8988T (cell line): ENCODE data around the gene SNAI3.
A peak's percentile ranks its signal among the peaks of the same experiment; 100 is the strongest.

ENCODE experiments used
- DNase-seq: peaks from one replicate; pipeline ENCODE4 v3.0.0; 2011

The SNAI3 gene

DNA sequence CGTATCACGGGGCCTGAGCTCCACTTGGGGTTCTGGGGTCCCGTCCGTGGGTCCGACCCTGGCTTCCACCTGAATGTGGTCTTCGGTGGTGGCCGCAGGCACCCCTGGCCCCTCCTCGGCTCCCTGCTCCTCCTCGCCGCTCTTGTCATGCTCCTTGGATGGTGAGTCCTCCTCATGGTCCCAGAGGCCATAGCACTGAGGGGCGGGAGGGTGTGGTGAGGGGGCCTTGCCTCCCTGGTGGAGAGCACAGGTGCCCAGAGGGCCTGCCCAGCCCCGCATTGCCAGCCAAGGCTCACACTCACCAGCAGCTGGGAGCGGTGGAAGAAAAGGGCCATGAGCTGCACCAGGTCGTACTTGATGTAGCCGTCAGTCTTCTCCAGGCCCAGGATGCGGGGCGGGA is 34.9 kb upstream of the SNAI3 start:
- DNase-seq = no peak

DNA sequence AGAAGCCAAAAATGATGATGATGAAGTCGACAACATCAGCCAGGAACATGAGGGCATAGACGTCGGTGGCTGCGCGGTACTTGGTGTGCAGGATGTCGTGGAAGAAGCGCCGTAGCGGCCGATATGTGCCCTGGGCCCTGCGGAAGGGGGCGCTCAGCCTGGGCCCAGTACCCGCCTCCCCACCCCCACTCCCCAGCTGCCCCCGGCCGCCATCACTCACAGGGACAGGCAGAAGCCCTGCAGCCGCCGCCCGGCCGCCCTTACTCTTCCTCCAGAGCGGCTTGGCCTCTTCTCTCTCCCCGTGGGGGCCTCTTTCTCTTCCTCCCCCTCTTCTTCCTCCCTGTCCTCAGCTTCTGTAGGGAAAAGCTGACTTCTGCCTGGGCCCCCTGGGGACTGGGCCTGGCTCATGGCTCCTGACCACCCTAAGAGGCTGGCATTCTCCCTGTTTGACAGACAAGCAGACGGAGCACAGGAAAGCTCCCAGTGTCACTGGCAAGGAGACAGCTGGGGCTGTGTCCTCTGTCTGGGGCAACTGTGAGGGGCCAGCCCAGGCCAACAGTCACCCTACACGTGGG is 34.2 kb upstream of the SNAI3 start:
- no peak for DNase-seq

GRCh38 chr16:88719933-88720296 is 33.6 kb upstream of the SNAI3 start:
- DNase-seq = no peak

DNA sequence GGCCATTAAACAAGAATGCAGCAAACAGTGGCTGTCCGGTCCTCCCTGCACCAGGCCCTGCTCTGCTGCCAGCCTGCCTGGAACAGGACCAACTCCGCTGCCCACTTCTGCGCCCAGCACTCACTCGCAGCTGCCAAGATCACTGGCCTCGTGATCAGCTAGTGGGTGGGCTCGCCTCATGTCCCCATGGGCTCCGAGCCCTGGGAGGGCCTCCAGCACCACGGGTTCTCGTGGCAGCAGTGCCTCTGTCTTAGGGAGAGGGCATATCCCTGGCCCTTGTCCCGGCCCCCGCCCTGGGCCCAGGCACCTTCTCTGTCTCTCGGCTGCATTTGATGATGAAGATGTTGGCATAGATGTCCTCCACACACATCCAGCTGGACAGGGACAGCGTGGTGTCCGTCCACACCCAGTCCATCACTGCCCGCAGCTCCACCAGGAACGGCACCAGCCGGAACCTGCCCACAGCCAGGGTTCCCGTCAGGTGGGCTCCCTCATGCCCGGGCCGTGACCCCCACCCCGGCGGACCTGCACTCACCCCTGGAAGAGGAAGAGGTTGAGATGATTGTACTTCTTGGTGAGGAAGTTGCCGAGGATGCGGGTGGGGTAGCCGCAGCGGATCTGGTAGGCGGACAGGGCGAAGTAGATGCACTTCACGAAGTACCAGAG is 33.1 kb upstream of the SNAI3 start:
- no peak for DNase-seq

- DNase-seq = no peak
Observed at GRCh38 chr16:88718178-88718577, 31.9 kb upstream of the SNAI3 start.

GRCh38 chr16:88716601-88717001 is 30.3 kb upstream of the SNAI3 start:
- DNase-seq = no peak

GRCh38 chr16:88716201-88716600 is 29.9 kb upstream of the SNAI3 start:
- no peak for DNase-seq

DNA sequence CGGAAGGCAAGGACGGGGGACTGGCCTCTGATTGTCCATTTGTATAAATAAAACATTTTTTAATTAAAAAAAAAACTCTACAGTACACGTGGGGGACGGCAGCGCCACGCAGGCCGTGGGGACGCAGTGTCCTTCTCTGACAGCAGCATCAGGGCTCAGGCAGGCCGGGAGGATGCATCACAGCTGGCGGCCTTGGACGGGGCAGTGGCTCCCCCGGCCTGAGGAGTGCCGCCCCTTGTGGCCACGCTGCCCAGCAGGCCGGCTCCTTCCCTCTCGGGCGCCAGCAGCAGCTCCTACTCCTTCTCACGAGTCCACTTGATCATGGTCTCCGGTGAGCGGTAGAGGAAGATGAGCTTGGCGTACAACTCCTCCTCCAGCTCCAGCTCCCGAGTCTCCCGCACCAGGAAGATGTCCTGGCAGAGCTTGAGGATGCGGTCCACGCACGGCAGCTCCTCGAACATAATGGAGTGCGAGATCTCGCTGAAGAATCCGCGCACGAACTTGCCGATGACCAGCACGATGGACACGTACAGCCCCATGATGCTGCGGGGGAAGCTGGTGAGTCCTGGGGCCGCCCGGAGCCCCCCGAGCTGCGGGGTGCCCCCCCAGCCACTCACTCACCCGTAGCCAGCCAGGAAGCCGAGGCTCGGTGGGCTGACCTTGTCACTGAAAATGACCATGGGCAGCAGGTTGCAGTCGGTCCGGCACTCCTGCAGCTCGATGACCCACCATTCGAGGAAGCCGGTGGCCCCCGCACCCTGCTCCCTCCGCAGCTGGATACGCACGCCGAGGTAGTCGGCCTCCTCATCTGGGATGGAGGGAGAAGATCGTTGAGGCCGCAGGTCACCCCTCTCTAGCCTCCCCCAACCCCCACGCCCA is 29.2 kb upstream of the SNAI3 start:
- no peak for DNase-seq

DNA sequence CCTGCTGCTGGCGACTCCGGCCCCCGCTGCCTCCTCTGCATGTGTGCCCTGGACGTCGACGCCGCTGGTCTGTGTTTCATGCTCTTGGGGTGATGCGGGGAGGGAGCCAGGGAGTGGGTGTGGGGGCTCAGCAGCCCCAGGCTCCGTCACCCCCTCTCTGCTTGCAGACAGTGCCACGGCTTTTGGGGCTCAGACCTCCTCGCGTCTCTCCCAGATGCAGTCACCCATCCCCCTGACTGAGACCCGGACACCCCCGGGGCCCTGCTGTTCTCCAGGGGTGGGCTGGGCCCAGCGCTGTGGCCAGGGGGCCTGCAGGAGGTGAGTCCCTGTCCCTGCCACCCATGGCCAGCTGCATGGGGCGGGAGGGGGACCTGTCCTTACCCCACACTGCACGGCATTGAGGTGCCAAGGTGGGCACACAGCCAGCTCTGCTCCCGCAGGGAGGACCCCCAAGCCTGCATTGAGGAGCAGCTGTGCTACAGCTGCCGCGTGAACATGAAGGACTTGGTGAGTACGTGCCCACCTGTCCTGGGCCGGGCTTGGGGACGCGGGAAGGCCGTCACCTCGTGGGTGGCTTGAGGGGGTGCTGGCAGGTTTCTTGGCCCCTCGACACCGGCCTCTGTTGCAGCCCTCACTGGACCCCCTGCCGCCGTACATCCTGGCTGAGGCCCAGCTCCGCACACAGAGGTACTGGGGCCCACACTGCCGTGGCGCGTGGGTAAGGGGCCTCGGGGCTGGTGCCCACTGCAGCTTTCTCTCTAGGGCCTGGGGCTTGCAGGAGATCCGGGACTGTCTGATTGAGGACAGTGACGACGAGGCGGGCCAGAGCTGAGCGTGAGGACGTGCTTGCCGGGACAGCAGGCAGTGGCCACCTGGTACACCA is 28.4 kb upstream of the SNAI3 start:
- DNase-seq = no peak

DNA sequence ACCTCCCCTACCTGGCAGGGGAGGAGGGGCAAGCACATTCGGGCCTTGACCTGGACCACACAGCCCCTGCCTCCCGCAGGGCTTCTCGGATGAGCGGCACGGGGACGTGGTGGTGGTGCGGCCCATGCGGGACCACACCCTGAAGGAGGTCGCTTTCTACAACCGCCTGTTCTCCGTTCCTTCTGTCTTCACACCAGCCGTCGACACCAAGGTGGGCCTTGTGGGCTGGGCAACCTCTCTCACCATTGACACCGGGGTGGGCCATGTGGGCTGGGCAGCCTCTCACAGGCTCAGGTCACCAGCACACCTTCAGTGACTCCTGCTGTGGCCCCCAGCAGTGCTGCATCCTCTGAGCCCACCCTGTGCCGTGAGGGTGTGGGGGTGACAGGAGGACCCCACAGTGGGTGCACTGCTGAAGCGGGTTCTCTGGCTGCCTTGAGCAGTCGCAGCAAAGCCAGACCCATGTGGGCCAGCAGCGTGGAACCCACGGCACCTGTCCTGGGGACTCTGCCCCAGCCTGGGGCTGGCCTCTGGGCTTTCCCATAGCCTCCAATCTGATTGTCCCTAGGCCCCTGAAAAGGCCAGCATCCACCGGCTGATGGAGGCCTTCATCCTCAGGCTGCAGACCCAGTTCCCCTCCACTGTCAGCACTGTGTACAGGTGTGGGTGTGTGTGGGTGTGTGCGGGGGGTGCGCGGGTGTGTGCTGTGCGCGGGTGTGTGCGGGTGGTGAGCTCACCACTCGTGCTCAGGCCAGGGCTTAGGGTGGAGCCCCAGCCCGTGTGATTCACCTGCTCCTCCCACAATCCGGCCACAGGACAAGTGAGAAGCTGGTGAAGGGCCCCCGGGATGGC is 27.5 kb upstream of the SNAI3 start:
- DNase-seq = no peak

DNA sequence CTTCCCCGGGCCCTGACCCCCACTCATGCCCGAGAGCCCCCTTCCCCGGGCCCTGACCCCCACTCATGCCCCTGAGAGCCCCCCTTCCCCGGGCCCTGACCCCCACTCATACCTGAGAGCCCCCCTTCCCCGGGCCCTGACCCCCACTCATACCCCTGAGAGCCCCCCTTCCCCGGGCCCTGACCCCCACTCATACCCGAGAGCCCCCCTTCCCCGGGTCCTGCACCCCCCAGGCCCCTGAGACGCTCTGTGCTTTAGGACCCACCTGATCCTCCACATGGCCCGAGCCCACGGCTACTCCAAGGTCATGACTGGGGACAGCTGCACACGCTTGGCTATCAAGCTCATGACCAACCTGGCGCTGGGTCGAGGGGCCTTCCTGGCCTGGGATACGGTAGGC is 26.7 kb upstream of the SNAI3 start:
- DNase-seq = no peak

GRCh38 chr16:88712362-88712979 is 26.2 kb upstream of the SNAI3 start:
- DNase-seq = no peak

- no peak for DNase-seq
Observed at GRCh38 chr16:88711750-88712340, 25.5 kb upstream of the SNAI3 start.

DNA sequence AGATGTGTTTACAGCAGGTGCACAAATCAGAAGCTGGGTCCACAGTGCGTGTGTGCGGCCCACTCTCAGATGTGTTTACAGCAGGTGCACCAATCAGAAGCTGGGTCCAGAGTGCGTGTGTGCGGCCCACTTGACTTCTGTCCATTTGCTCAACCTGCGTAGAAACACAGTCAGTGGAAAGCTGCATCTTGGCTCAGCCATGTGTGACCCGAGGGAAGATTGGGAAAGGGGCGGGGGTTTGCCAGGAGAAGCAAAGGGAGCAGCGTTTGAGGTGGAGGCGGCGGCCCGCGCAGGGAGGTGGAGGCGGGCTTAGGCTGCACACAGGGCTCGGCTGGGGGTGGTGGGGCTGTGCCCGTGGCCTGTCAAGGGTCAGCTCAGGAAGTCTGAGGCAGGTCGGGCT is 24.2 kb upstream of the SNAI3 start:
- DNase-seq = no peak

- no peak for DNase-seq
Observed at GRCh38 chr16:88706965-88707826, 20.9 kb upstream of the SNAI3 start.

DNA sequence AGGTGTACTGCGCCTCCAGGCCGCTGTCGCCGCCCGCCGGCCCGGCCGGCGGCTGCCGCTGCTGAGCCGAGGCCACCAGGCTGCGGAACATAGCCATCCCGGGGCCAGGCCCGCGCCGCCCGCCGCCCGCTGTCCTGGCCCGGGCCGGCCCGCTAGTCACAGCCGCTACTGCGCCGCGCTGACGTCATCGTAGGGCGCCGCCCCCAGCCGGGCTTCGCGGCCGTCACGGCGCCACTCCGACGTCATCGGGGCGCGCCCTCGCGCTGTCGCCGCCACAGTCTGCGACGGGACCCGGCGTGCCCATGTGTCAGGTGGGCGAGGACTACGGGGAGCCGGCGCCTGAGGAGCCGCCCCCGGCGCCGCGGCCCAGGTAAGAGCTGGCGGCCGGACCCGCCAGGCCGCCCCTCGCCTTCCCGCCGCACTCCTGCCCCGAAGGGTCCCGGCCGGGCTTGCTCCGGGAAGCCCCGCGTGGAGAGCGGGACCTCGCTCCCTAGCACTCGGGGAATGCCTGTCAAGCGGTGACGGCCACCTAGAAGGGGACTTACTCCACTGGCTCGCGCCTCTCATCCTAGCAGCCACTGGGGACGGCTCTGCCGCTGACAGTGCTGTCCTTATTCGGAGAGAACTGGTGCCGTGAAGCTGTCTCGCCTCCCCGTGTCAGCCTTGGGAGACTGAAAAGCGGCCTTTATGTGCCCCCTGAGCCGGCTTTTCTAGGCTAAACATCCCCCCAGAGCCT is 20.1 kb upstream of the SNAI3 start, which contains the start of the genes CTU2 and RNF166:
Gene CTU2 (plus strand): TSS at position 275 of the 736 bp plus-strand sequence. CDS start 28 bp downstream, at position 303.
Gene RNF166 (minus strand): TSS at position 180 of the 736 bp plus-strand sequence. CDS start 83 bp downstream, at position 97.
- peak; percentile 100 for DNase-seq

DNA sequence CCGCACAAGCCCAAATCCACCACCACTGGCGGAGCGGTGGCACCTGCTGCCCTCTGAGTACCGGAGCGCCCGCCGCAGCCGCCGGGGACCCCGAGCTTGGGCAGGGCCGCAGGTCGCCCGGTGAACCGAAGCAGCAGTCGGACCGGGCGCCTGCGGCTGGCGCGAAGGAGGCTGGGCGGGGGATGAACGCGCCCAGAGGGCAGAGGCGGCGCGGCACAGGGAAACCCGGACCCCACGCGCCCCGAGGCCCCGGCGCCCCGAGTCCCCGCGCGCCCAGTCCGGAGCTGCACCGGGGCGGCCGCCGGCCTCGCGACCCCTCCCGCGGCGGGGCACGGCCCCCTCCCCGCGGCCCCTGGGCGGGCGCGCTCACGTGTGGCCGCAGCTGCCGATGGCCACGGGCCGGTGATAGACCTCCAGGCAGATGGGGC is 19.5 kb upstream of the SNAI3 start:
- no peak for DNase-seq

GRCh38 chr16:88705076-88705684 is 18.9 kb upstream of the SNAI3 start:
- DNase-seq = no peak
